Psoas muscle (tissue), 8 donors: ENCODE data around the gene KRT10. TPM values are rescaled to one million over a fixed set of nuclear protein-coding genes. Genes with fewer than 3 reads are reported as not detected.

Source experiments
- ATAC-seq, 4 donors: fragments of 200-7000 bp; cut with Tn5 transposase; one replicate each; pipeline ENCODE4 v1.9.1; 2020; ENCODE audit warnings: moderate library complexity in 3 of 4, mild to moderate bottlenecking in 2 of 4
- DNase-seq, 2 donors: peaks; one replicate each; pipeline ENCODE4 v3.0.0-alpha.2; 2020
- H3K27ac ChIP-seq: fragments of 200-600 bp; one replicate; pipeline ENCODE4 v1.8.0; 2022
- H3K27me3 ChIP-seq, 3 donors: fragments of 200-600 bp in 1 of 3; one replicate each; pipeline versions ENCODE4 v1.6.1 to v1.8.0; 2013 to 2022; ENCODE audit warnings: low read length in 2 of 3, mild to moderate bottlenecking in 2 of 3, moderate library complexity in 1 of 3; ENCODE audit not compliant: insufficient read depth in 3 of 3
- H3K36me3 ChIP-seq, 2 donors: fragments of 200-600 bp in 1 of 2; one replicate each; pipeline versions ENCODE4 v1.6.1 to v1.8.0; 2013 to 2022; ENCODE audit warnings: low read depth in 1 of 2, mild to moderate bottlenecking in 1 of 2, moderate library complexity in 1 of 2; ENCODE audit not compliant: insufficient read depth in 1 of 2
- H3K4me1 ChIP-seq: fragments of 200-600 bp; one replicate; pipeline ENCODE4 v1.8.0; 2022
- H3K4me3 ChIP-seq: fragments of 200-600 bp; one replicate; pipeline ENCODE4 v1.8.0; 2022; ENCODE audit warnings: mild to moderate bottlenecking
- H3K9me3 ChIP-seq: fragments of 200-600 bp; one replicate; pipeline ENCODE4 v1.8.0; 2022
- CTCF ChIP-seq: fragments of 200-600 bp; IDR thresholded peaks from one replicate; pipeline ENCODE4 v1.8.0; 2022; ENCODE audit warnings: antibody characterized with exemption
- WGBS, 3 donors: extraction: QIAGEN DNeasy Blood & Tissue Kit; methylation state at CpG; one replicate each; pipeline versions ENCODE4 v1.1.6 to v1.1.7; 2013; 5-methylcytosine and 5-hydroxymethylcytosine counted together
- intact Hi-C, 2 donors: fragments of 100-400 bp; cut with DNase I; formaldehyde crosslinking; loops; one replicate each; pipeline versions ENCODE4 v1.11.0 to v1.14.2; 2022
- polyA plus RNA-seq, 3 donors: library from polyadenylated mRNA; stranded (reverse); fragments of 200-250 nt; gene quantifications; one replicate each; pipeline ENCODE4 v1.2.3, GENCODE V29; 2013
- total RNA-seq, 4 donors: library from RNA; stranded (reverse); fragmentation: NEBNext Ultra II Directional in 2 of 4; extraction: Animal tissue kit (Norgen Biotek cat#: 25700) in 2 of 4; gene quantifications; one replicate each; pipeline versions ENCODE4 v1.2.1 to v1.2.4, GENCODE V29; 2021 to 2023
- donor health status: healthy with polysubstance abuse.
- donor health status: DM: no; HTN: no; CAD: no; lungs with moderate emphysema.
- donor health status: Bipolar disorder and iron deficiency.
- donor health status: healthy.
- donor health status: DM: yes; HTN: yes; CAD: no.
- donor health status: DM: no; HTN: no; CAD: no.
- donor health status: DM: no; HTN: no; CAD: no.
- donor health status: DM: yes; HTN: yes; CAD: no.

The KRT10 gene
- total and polyA plus RNA-seq, 7 donors, result 23.3 to 38.8 (median 32.7) TPM

GRCh38 chr17:40794466-40794865 is 27.9 kb downstream of the KRT10 start:
- no peak overlapping the region for H3K27ac ChIP-seq
- TF ChIP-seq CTCF, result no peak
- H3K36me3 ChIP-seq, result no peaks in the 10 kb centered on the region
- ATAC-seq (no peak), DNase-seq (no peak)
- intact Hi-C loops, result loop anchor here (5.0 to 10.0 kb wide), 2 partner anchors 170 to 172 kb away; no protein-coding TSS in a partner anchor
- H3K4me3 ChIP-seq, result no peak overlapping the region
- no peaks in the 10 kb centered on the region for H3K4me1 ChIP-seq
- 87 to 92% (median 91%) methylated on average over 2 of the region's 2 CpGs for WGBS, 3 donors
- H3K9me3 ChIP-seq, result no peaks in the 10 kb centered on the region
- H3K27me3 ChIP-seq, result peaks cover 0 to 3% (median 0%) of the 10 kb centered on the region in 3 donors

- ATAC-seq, result no peak
- no peak overlapping the region for H3K27ac ChIP-seq
- DNase-seq, result no peak
Measured at GRCh38 chr17:40793832-40794231, 28.6 kb downstream of the KRT10 start.

GRCh38 chr17:40791787-40792436 is 30.5 kb downstream of the KRT10 start:
- peak; percentile 53 for TF ChIP-seq CTCF
- H3K4me3 ChIP-seq, result no peak overlapping the region
- H3K4me1 ChIP-seq, result no peaks in the 10 kb centered on the region
- H3K27ac ChIP-seq, result no peak overlapping the region
- no peaks in the 10 kb centered on the region for H3K27me3 ChIP-seq
- intact Hi-C loops, result loop anchor here (5.0 to 10.0 kb wide), 2 partner anchors 167 to 170 kb away; no protein-coding TSS in a partner anchor
- H3K9me3 ChIP-seq, result no peaks in the 10 kb centered on the region
- 26 to 27% (median 27%) methylated on average over 6 of the region's 6 CpGs for WGBS, 3 donors
- DNase-seq (no peak), ATAC-seq (no peak)
- no peaks in the 10 kb centered on the region for H3K36me3 ChIP-seq

More at GRCh38 chr17:40793832-40794231, 28.6 kb downstream of the KRT10 start:
- H3K27me3 ChIP-seq, result no peaks in the 10 kb centered on the region
- 26 to 35% (median 34%) methylated on average over 10 of the region's 10 CpGs for WGBS, 3 donors
- no peaks in the 10 kb centered on the region for H3K9me3 ChIP-seq
- H3K4me3 ChIP-seq, result no peak overlapping the region
- no peaks in the 10 kb centered on the region for H3K36me3 ChIP-seq
- no peaks in the 10 kb centered on the region for H3K4me1 ChIP-seq
- intact Hi-C loops, result loop anchor here (5.0 to 10.0 kb wide), 2 partner anchors 169 to 172 kb away; no protein-coding TSS in a partner anchor
- no peak for TF ChIP-seq CTCF

- ATAC-seq, result peak in 1 of 4 donors; percentile 37
- no peak for DNase-seq
- H3K36me3 ChIP-seq, result no peaks in the 10 kb centered on the region
- no peak for TF ChIP-seq CTCF
- no peaks in the 10 kb centered on the region for H3K9me3 ChIP-seq
- intact Hi-C loops, result loop anchor here (5.0 to 10.0 kb wide), 2 partner anchors 166 to 169 kb away; no protein-coding TSS in a partner anchor
- H3K27me3 ChIP-seq, result no peaks in the 10 kb centered on the region
- no peak overlapping the region for H3K27ac ChIP-seq
- 71 to 82% (median 81%) methylated on average over 1 of the region's 1 CpG for WGBS, 3 donors
- no peak overlapping the region for H3K4me3 ChIP-seq
- H3K4me1 ChIP-seq, result no peaks in the 10 kb centered on the region
Measured at GRCh38 chr17:40791111-40791510, 31.3 kb downstream of the KRT10 start.
